Measurements from ENCODE around the gene IL17B. TPM values are rescaled to one million over a fixed set of nuclear protein-coding genes. Genes with fewer than 3 reads are reported as not detected.

The IL17B gene
- total RNA-seq, 1 experiment from 2014 or later, result not detected

GRCh38 chr5:149352169-149352568, 26.9 kb downstream of the IL17B start (continued):
- TF ChIP-seq, protein P1, sequence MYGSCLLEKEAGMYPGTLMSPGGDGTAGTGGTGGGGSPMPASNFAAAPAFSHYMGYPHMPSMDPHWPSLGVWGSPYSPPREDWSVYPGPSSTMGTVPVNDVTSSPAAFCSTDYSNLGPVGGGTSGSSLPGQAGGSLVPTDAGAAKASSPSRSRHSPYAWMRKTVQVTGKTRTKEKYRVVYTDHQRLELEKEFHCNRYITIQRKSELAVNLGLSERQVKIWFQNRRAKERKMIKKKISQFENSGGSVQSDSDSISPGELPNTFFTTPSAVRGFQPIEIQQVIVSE (CRISPR knock-in tag; IDR thresholded peaks at IDR 0.05; ENCODE audit: borderline replicate concordance), result no peak
- TF ChIP-seq ZNF396 (CRISPR knock-in tag; IDR thresholded peaks at IDR 0.05; ENCODE audit: borderline replicate concordance), result no peak
- TF ChIP-seq GTF2I (CRISPR knock-in tag; conservative IDR thresholded peaks at IDR 0.05), result no peak
- TF ChIP-seq, protein P2, sequence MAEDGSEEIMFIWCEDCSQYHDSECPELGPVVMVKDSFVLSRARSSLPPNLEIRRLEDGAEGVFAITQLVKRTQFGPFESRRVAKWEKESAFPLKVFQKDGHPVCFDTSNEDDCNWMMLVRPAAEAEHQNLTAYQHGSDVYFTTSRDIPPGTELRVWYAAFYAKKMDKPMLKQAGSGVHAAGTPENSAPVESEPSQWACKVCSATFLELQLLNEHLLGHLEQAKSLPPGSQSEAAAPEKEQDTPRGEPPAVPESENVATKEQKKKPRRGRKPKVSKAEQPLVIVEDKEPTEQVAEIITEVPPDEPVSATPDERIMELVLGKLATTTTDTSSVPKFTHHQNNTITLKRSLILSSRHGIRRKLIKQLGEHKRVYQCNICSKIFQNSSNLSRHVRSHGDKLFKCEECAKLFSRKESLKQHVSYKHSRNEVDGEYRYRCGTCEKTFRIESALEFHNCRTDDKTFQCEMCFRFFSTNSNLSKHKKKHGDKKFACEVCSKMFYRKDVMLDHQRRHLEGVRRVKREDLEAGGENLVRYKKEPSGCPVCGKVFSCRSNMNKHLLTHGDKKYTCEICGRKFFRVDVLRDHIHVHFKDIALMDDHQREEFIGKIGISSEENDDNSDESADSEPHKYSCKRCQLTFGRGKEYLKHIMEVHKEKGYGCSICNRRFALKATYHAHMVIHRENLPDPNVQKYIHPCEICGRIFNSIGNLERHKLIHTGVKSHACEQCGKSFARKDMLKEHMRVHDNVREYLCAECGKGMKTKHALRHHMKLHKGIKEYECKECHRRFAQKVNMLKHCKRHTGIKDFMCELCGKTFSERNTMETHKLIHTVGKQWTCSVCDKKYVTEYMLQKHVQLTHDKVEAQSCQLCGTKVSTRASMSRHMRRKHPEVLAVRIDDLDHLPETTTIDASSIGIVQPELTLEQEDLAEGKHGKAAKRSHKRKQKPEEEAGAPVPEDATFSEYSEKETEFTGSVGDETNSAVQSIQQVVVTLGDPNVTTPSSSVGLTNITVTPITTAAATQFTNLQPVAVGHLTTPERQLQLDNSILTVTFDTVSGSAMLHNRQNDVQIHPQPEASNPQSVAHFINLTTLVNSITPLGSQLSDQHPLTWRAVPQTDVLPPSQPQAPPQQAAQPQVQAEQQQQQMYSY (CRISPR knock-in tag; IDR thresholded peaks at IDR 0.05), result no peak
- TF ChIP-seq, protein P3, sequence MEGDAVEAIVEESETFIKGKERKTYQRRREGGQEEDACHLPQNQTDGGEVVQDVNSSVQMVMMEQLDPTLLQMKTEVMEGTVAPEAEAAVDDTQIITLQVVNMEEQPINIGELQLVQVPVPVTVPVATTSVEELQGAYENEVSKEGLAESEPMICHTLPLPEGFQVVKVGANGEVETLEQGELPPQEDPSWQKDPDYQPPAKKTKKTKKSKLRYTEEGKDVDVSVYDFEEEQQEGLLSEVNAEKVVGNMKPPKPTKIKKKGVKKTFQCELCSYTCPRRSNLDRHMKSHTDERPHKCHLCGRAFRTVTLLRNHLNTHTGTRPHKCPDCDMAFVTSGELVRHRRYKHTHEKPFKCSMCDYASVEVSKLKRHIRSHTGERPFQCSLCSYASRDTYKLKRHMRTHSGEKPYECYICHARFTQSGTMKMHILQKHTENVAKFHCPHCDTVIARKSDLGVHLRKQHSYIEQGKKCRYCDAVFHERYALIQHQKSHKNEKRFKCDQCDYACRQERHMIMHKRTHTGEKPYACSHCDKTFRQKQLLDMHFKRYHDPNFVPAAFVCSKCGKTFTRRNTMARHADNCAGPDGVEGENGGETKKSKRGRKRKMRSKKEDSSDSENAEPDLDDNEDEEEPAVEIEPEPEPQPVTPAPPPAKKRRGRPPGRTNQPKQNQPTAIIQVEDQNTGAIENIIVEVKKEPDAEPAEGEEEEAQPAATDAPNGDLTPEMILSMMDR (IDR thresholded peaks at IDR 0.05), result no peak
- TF ChIP-seq PREB (CRISPR knock-in tag; IDR thresholded peaks at IDR 0.05; ENCODE audit: borderline replicate concordance), result no peak
- TF ChIP-seq NR2C2 (CRISPR knock-in tag; IDR thresholded peaks at IDR 0.05), result no peak
- no peak for TF ChIP-seq ERG (CRISPR knock-in tag; IDR thresholded peaks at IDR 0.05)
- TF ChIP-seq FOXJ3 (CRISPR knock-in tag; IDR thresholded peaks at IDR 0.05; ENCODE audit: borderline replicate concordance), result no peak

GRCh38 chr5:149349382-149349781, 29.7 kb downstream of the IL17B start:
- ChIA-PET POLR2A (interaction anchor here (0.7 kb wide), 1 partner anchor 90 kb away, joined by 4 read pairs; no protein-coding TSS in a partner anchor), CTCF (interaction anchor here (0.6 kb wide), 1 partner anchor 292 kb away, joined by 4 read pairs; no protein-coding TSS in a partner anchor)
- TF ChIP-seq, protein P4, sequence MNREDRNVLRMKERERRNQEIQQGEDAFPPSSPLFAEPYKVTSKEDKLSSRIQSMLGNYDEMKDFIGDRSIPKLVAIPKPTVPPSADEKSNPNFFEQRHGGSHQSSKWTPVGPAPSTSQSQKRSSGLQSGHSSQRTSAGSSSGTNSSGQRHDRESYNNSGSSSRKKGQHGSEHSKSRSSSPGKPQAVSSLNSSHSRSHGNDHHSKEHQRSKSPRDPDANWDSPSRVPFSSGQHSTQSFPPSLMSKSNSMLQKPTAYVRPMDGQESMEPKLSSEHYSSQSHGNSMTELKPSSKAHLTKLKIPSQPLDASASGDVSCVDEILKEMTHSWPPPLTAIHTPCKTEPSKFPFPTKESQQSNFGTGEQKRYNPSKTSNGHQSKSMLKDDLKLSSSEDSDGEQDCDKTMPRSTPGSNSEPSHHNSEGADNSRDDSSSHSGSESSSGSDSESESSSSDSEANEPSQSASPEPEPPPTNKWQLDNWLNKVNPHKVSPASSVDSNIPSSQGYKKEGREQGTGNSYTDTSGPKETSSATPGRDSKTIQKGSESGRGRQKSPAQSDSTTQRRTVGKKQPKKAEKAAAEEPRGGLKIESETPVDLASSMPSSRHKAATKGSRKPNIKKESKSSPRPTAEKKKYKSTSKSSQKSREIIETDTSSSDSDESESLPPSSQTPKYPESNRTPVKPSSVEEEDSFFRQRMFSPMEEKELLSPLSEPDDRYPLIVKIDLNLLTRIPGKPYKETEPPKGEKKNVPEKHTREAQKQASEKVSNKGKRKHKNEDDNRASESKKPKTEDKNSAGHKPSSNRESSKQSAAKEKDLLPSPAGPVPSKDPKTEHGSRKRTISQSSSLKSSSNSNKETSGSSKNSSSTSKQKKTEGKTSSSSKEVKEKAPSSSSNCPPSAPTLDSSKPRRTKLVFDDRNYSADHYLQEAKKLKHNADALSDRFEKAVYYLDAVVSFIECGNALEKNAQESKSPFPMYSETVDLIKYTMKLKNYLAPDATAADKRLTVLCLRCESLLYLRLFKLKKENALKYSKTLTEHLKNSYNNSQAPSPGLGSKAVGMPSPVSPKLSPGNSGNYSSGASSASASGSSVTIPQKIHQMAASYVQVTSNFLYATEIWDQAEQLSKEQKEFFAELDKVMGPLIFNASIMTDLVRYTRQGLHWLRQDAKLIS (CRISPR knock-in tag; IDR thresholded peaks at IDR 0.05; ENCODE audit: borderline replicate concordance), result no peak
- TF ChIP-seq ZMAT4 (CRISPR knock-in tag; IDR thresholded peaks at IDR 0.05), result no peak
- TF ChIP-seq SMAD3 (CRISPR knock-in tag; IDR thresholded peaks at IDR 0.05; ENCODE audit: borderline replicate concordance), result no peak
- TF ChIP-seq JUN (CRISPR knock-in tag; IDR thresholded peaks at IDR 0.05), result no peak
- H3K27ac Mint-ChIP-seq, result no peak overlapping the region
- H3K4me1 Mint-ChIP-seq, result peaks cover 20% of the 10 kb centered on the region
- no peaks in the 10 kb centered on the region for H3K9me3 Mint-ChIP-seq
- no peak overlapping the region for H3K4me3 Mint-ChIP-seq
- no peaks in the 10 kb centered on the region; the same call in 1 of the 2 replicates for H3K27me3 Mint-ChIP-seq (ENCODE audit: low read depth)
- H3K36me3 Mint-ChIP-seq, result peaks cover 70% of the 10 kb centered on the region
- DNase-seq (ENCODE audit: low spot score) (no peak), ATAC-seq (no peak)
